ENCODE measurements around the gene SRXN1. TPM values are rescaled to one million over a fixed set of nuclear protein-coding genes. Genes with fewer than 3 reads are reported as not detected.
"Not testable (repeated sequence)": the region's sequence is repeated elsewhere in the genome, so short reads cannot be mapped to it uniquely, and the experiment has no call there.

The SRXN1 gene
- total RNA-seq, 2 experiments from 2014 or later = 27.9 to 28.2 TPM

- CTCF ChIA-PET = interaction anchor here (1.0 kb wide), 1 partner anchor 80 kb away, joined by 3 read pairs; no protein-coding TSS in a partner anchor
- POLR2A ChIA-PET = not testable (repeated sequence)
Observed at GRCh38 chr20:642013-642397, 11.0 kb downstream of the SRXN1 start.

DNA sequence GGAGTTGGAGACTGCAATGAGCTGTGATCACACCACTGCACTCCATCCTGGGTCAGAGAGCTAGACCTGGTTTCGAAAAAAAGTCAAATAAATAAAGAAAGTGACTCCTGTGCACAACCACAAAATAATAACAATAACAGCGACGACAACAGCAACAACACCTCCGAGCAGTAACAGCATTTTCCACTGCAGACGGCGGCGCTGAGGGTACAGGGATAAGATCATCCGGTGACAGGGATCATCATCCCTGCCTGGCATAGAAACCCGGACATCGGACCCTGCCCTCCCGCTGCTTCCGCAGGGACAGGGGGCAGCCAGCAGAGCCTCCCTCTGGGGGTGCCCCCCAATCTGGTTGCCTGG lies 11.5 kb downstream of the SRXN1 start:
- ChIA-PET CTCF (no interaction called here), POLR2A (no interaction called here)

DNA sequence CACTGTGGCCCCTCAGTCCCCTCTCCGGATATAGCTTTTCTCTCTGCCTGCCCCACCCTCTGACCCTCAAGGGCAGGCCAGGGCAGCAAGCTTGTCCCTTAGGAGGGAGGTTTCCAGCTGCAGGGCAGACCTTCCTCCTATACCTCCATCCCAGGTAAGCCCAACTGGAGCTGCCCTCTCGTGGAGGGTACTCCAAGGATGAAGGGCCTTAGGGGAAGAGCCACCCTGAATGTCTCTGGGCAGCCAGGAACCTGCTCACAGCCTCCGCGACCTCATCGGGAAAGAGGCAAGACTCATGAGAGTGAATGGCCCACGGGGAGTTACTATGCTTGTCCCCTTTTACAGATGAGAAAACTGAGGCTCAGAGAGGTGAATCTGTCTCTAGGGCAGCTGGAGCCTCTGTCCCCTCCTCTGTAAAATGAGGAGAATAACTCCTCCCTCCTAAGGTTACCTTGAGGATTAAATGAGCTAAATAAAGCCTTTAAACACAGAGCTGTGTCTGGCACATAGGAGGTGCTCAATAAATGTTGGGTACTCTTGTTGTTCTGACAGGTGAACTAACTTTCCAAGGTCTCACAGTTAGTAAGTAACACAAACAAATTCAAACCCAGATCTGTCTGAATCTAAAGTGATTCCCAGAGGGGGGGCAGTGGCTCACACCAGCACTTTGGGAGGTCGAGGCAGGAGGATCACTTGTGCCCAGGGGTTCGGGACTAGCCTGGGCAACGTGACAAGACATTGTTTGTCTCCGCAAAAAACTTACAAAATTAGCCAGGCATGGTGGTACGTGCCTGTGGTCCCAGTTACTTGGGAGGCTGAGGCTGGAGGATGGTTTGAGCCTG lies 12.1 kb downstream of the SRXN1 start:
- CTCF ChIA-PET = no interaction called here

GRCh38 chr20:638579-638978 lies 14.4 kb downstream of the SRXN1 start:
- ChIA-PET CTCF (no interaction called here), POLR2A (no interaction called here)

More for the DNA sequence above, 12.1 kb downstream of the SRXN1 start:
- POLR2A ChIA-PET = no interaction called here

DNA sequence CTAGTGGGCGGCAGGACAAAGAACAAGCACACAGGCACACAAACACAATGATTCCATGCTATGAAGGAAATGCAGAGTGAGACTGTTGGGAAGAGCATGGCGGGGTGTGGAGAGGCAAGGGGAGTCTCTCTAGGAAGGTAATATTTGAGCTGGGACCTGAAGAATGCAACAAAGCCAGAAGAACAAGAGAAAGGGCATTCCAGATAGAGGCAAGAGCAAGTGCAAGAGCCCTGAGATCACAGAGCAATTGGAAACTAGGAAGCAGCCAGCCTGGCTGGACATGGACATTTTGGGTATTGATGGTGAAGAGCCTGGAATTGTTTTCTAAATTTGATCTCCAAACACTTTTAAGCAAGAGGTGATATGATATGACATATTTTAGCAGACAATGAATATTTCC lies 15.4 kb downstream of the SRXN1 start:
- ChIA-PET POLR2A (no interaction called here), CTCF (no interaction called here)

DNA sequence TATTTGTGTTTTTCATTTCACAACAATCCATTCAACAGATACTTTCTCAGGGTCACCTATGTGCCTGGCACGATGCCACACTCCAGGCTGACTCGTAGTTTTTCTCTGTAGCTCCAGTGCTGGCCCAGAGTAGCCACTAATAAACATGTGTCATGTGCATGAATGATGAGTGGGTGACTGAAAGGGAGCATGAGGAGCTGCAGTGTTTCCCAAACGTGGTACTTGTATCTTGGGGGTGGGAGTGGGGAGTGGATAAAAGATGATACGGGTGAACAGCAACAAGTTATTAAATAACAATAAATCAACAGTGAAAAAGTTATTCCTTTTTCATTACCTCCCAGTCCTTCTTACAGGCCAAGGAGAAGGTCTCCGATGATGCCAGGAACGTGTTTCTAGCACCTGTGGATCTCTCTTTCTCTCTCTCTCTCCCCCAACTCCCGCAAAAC lies 17.1 kb downstream of the SRXN1 start:
- ChIA-PET CTCF (interaction anchor here (0.8 kb wide), 1 partner anchor 10 kb away, joined by 4 read pairs; no protein-coding TSS in a partner anchor), POLR2A (no interaction called here)

DNA sequence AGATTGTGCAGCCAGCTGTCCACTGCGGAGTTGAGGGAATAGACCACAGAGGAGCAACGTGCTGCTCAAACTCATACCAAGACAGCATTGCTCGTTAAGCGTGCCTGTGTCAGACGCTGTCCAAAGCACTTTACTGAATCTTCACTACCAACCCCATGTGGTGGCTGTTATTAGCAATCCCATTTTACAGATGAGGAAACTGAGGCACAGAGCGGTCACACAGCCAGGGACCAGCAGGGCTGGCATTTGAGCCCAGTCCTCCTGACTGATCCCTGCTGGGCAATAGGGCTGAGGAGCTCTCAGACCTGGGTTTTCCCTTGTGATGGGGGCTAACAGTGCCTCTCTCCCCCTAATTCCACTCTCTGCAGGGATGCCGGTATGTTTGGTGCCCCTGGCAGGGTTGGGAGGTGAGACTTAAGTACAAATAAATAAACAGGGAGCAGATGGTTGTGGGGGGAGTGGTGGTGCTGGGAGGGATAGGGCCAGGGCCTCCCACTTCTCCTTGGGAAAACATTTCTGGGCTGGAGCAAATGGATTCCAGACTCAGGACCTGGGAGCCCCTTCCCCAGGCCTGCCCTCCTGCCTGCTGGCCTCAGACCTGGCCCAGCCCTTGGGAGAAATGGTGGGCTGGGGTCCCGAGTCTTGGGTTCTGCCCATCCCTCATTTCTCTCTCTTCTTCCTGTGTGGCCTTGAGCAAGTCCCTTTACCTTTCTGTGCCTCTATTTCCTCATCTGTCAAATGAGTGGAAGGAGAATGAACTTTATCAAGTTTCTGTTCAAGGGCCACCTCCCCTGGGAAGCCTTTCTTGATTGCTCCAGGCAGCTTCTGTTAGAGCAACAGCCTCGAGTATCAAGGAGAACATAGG lies 17.7 kb downstream of the SRXN1 start:
- ChIA-PET CTCF (interaction anchor here (0.8 kb wide), 1 partner anchor 10 kb away, joined by 4 read pairs; no protein-coding TSS in a partner anchor), POLR2A (no interaction called here)

DNA sequence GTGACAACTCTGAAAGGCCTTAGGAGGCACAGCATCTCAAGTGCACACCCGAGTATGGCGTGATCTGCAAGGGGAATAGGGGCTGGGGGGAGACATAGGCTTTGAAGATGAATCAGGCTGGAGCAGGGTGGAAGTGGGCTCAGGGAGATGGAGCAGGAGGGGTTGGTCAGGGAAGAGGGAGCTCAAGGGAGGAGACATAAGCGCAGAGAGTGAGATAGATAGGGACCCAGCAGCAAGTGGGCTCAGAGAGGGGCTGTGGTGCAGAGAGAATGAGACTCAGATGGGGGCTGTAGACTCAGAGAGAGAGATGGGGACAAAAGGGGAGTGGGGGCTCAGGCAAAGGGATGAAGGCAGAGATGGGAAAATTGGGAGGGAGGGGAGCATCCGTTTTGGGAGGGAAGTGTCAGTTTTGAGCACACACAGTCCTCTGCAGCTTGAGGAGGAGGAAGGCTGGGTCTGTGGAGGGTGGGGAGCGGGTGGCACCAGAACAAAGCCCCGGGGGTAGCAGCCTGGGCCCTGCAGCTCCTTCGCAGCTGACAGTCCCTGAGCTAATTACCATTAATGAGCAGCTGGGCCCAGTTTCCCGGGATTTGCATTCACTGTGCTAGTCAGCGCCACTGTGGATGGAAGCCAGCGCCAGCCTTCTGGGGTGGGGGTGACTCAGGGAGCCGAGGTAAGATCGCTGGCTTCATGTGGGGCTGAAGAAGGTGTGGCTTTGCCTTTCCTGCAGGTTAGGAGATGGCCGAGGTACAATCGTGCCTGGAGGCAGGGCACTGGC lies 18.7 kb downstream of the SRXN1 start:
- CTCF ChIA-PET = no interaction called here
- POLR2A ChIA-PET = no interaction called here

GRCh38 chr20:631101-631500 lies 21.9 kb downstream of the SRXN1 start:
- ChIA-PET CTCF (no interaction called here), POLR2A (no interaction called here)

DNA sequence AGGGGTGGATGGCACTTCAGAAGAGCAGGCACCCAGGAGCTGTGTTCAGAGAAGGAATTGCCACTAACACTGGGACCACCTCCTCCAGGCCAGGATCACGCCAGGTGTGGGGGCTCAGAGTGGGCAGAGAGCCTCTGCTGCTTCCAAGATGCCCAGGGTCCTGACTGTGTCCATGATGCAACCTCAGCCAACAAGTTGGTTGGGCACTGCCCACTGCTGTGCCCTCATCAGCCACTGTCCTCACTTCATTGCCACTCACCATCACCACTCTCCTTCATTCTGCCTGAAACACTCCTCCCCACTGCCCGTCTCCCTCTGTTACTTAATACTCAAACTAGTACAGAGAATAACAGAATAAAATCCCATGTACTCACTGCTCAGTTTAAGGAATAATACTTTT lies 26.4 kb downstream of the SRXN1 start:
- ChIA-PET CTCF (no interaction called here), POLR2A (no interaction called here)

DNA sequence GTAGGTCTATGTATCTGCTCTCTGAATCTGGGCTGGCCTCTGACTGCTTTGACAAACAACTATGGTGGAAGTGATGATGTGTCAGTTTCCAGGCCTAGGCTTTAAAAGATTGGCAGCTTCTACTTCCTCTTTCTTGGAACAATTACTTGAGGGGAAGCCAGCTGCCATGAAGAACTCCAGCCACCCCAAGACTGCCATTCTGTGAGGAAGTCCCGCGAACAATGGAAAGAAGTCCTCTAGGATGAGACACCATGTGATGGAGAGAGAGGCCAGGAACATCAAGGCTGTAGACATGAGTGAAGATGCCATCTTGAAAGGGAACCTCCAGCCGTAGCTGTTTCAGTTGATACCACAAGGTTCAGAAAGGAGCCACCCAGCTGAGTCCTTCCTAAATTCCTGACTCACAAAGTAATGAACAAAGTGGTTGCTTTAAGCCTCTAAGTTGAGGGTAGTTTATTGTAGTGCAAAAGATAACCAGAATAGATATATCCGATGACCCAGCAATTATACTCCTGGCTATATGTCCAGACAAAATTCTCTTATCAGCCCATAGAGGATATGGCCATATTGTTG lies 27.6 kb downstream of the SRXN1 start:
- ChIA-PET POLR2A (no interaction called here), CTCF (no interaction called here)

DNA sequence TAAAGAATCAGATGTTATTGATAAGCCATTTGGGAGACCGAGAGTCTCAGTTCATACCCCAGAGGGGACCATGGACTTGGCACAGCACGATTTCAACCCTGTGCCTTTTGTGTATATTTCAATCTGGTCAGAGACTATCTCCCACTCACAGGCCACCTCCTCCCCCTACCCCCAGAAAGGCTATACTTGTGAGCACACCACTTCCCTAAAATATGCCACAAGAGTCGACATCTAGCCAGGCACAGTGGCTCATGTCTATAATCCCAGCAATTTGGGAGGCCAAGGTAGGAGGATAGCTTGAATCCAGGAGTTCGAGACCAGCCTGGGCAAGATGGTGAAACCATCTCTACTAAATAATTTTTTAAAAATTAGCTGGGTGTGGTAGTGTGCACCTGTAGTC lies 29.3 kb downstream of the SRXN1 start:
- CTCF ChIA-PET = interaction anchor here (0.7 kb wide), 1 partner anchor 10 kb away, joined by 3 read pairs; no protein-coding TSS in a partner anchor
- POLR2A ChIA-PET = no interaction called here

- POLR2A ChIA-PET = no interaction called here
- CTCF ChIA-PET = no interaction called here
Observed at GRCh38 chr20:623021-623420, 30.0 kb downstream of the SRXN1 start.

DNA sequence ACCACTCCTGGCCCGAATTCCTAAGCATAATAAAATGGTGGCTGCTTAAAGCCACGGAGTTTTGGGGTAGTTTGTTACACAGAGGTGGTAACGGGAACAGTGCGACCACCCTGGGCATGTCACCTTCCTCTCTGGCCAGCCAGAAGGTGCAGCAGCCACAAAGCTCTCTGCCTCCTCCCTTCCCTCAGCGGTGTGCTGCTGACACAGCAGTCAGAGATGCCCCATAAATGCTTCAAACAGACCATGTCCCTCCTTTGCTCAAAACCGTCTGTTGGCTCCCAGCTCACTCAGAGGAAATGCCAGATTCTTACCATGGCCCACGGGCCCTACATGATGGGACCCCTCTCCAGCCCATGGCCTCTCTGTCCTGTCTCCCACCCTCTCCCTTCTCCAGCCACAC lies 30.8 kb downstream of the SRXN1 start:
- ChIA-PET CTCF (no interaction called here), POLR2A (no interaction called here)

- CTCF ChIA-PET = no interaction called here
- POLR2A ChIA-PET = no interaction called here
Observed at GRCh38 chr20:621125-621756, 31.8 kb downstream of the SRXN1 start.

GRCh38 chr20:620246-620645 lies 32.8 kb downstream of the SRXN1 start:
- ChIA-PET CTCF (no interaction called here), POLR2A (no interaction called here)

GRCh38 chr20:618980-619379 lies 34.0 kb downstream of the SRXN1 start:
- ChIA-PET CTCF (no interaction called here), POLR2A (no interaction called here)

GRCh38 chr20:617934-618690 lies 34.9 kb downstream of the SRXN1 start:
- ChIA-PET CTCF (no interaction called here), POLR2A (no interaction called here)

- ChIA-PET CTCF (interaction anchor here (0.7 kb wide), 1 partner anchor 220 kb away, joined by 3 read pairs; no protein-coding TSS in a partner anchor), POLR2A (no interaction called here)
Observed at GRCh38 chr20:615514-615913, 37.5 kb downstream of the SRXN1 start.
